H1 (cell line): Measurements from ENCODE around the gene POGZ. TPM values are rescaled to one million over a fixed set of nuclear protein-coding genes. Genes with fewer than 3 reads are reported as not detected.

Experiments used
- CTCF ChIA-PET: fragments of 300-600 bp; sonication (Branson Sonifier 250); formaldehyde crosslinking; loops from one replicate; lab custom pipeline; 2021; ENCODE audit not compliant: partially characterized antibody; lab: Charles Lee
- POLR2A ChIA-PET: fragments of 300-600 bp; sonication (Branson Sonifier 250); formaldehyde crosslinking; loops from one replicate; lab custom pipeline; 2021; ENCODE audit warnings: inconsistent platforms; ENCODE audit not compliant: partially characterized antibody; lab: Charles Lee
- DNase-seq, 2 experiments: peaks; one replicate each; pipeline versions ENCODE4 v3.0.0 to v3.0.0-alpha.2; 2010 to 2022; ENCODE audit warnings: low spot score in 2 of 2, low read depth in 1 of 2, mixed read lengths in 1 of 2
- FAIRE-seq: peaks from 2 replicates; lab custom pipeline; 2011; peaks lifted over from hg19 to GRCh38; lab: Jason Lieb, UNC
- H2AFZ ChIP-seq: 2 replicates; pipeline ENCODE4 v1.8.1; 2012; ENCODE audit warnings: low read length, inconsistent platforms
- H2AK5ac ChIP-seq: 2 replicates; pipeline ENCODE4 v1.6.1; 2013; ENCODE audit warnings: low read depth, low read length
- H2BK120ac ChIP-seq: replicated peaks from 2 replicates; pipeline ENCODE3; 2013; ENCODE audit warnings: low read depth, low read length, inconsistent platforms
- H2BK12ac ChIP-seq: 2 replicates; pipeline ENCODE4 v1.6.1; 2013; ENCODE audit warnings: low read depth, low read length
- H2BK15ac ChIP-seq: 2 replicates; pipeline ENCODE4 v1.6.1; 2013; ENCODE audit warnings: low read length
- H2BK20ac ChIP-seq: 2 replicates; pipeline ENCODE4 v1.6.1; 2013; ENCODE audit warnings: low read length
- H2BK5ac ChIP-seq: 2 replicates; pipeline ENCODE4 v1.6.1; 2013; ENCODE audit warnings: low read depth, low read length
- H3K14ac ChIP-seq: 2 replicates; pipeline ENCODE4 v1.6.1; 2013; ENCODE audit warnings: inconsistent platforms; ENCODE audit not compliant: insufficient read length
- H3K18ac ChIP-seq: 2 replicates; pipeline ENCODE4 v1.6.1; 2013; ENCODE audit warnings: low read length; ENCODE audit errors: extremely low read depth
- H3K23ac ChIP-seq: 2 replicates; pipeline ENCODE4 v1.6.1; 2013; ENCODE audit warnings: inconsistent platforms; ENCODE audit not compliant: insufficient read length
- H3K23me2 ChIP-seq: 2 replicates; pipeline ENCODE4 v1.6.1; 2013; ENCODE audit warnings: low read depth, low read length
- H3K27ac ChIP-seq: 2 replicates; pipeline ENCODE4 v1.6.1; 2011; ENCODE audit warnings: low read depth, low read length, inconsistent platforms
- H3K27me3 ChIP-seq, 4 experiments: replicated peaks in 1 of 4; 1 replicate in 1 of 4; 2 replicates in 3 of 4; pipeline versions ENCODE4 v1.6.1 to v1.8.1; 2011 to 2013; ENCODE audit warnings: low read length in 3 of 4, mild to moderate bottlenecking in 3 of 4, inconsistent platforms in 2 of 4, mixed read lengths in 2 of 4, moderate library complexity in 1 of 4; ENCODE audit not compliant: control insufficient read depth in 3 of 4, insufficient read depth in 3 of 4; ENCODE audit errors: extremely low read depth in 1 of 4
- H3K36me3 ChIP-seq, 4 experiments: 2 replicates each; pipeline versions ENCODE4 v1.6.1 to v1.8.1; 2011 to 2013; ENCODE audit warnings: mild to moderate bottlenecking in 4 of 4, low read length in 3 of 4, moderate library complexity in 2 of 4, control low read depth in 1 of 4, inconsistent platforms in 1 of 4; ENCODE audit not compliant: insufficient read depth in 4 of 4, control insufficient read depth in 2 of 4
- H3K4ac ChIP-seq: replicated peaks from 2 replicates; pipeline ENCODE3; 2013; ENCODE audit warnings: low read length, low read depth, mixed read lengths, inconsistent platforms; ENCODE audit not compliant: insufficient read length
- H3K4me1 ChIP-seq, 4 experiments: replicated peaks in 1 of 4; 1 replicate in 1 of 4; 2 replicates in 3 of 4; pipeline versions ENCODE4 v1.6.1 to v1.8.1; 2011 to 2013; ENCODE audit warnings: low read length in 3 of 4, inconsistent platforms in 2 of 4, mixed read lengths in 1 of 4; ENCODE audit not compliant: insufficient read depth in 4 of 4, control insufficient read depth in 3 of 4
- H3K4me2 ChIP-seq, 2 experiments: 2 replicates each; pipeline versions ENCODE4 v1.6.1 to v1.8.1; 2011 to 2013; ENCODE audit warnings: low read depth in 2 of 2, low read length in 2 of 2, control low read depth in 1 of 2, inconsistent platforms in 1 of 2, mild to moderate bottlenecking in 1 of 2; ENCODE audit not compliant: insufficient read depth in 1 of 2
- H3K4me3 ChIP-seq, 4 experiments: fragments of 200-600, 300-600 bp in 1 of 4; sonication (generic), shearing (Covaris generic), sonication (Bioruptor Twin) in 1 of 4; 2 replicates each; pipeline versions ENCODE4 v1.5.1 to v1.8.1; 2011 to 2016; ENCODE audit warnings: low read length in 4 of 4, low read depth in 3 of 4, control low read depth in 2 of 4, inconsistent platforms in 2 of 4, mild to moderate bottlenecking in 2 of 4, mixed read lengths in 1 of 4, moderate library complexity in 1 of 4; ENCODE audit not compliant: insufficient read depth in 2 of 4; ENCODE audit errors: extremely low read depth in 1 of 4
- H3K56ac ChIP-seq: replicated peaks from 2 replicates; pipeline ENCODE3; 2013; ENCODE audit warnings: low read depth, mild to moderate bottlenecking, mixed read lengths, low read length, inconsistent platforms; ENCODE audit not compliant: insufficient read length
- H3K79me1 ChIP-seq: 2 replicates; pipeline ENCODE4 v1.6.1; 2013; ENCODE audit warnings: low read depth, low read length, control low read depth
- H3K79me2 ChIP-seq, 2 experiments: 2 replicates each; pipeline versions ENCODE4 v1.6.1 to v1.8.1; 2012 to 2013; ENCODE audit warnings: low read length in 2 of 2, mild to moderate bottlenecking in 2 of 2, inconsistent platforms in 1 of 2; ENCODE audit not compliant: insufficient read depth in 2 of 2, control insufficient read depth in 1 of 2
- H3K9ac ChIP-seq, 4 experiments: replicated peaks in 1 of 4; 1 replicate in 1 of 4; 2 replicates in 3 of 4; pipeline versions ENCODE4 v1.6.1 to v1.8.1; 2011 to 2013; ENCODE audit warnings: low read depth in 3 of 4, low read length in 3 of 4, control low read depth in 2 of 4, mild to moderate bottlenecking in 2 of 4, moderate library complexity in 2 of 4, inconsistent platforms in 1 of 4; ENCODE audit errors: extremely low read depth in 1 of 4
- H3K9me3 ChIP-seq, 2 experiments: 2 replicates each; pipeline versions ENCODE4 v1.6.1 to v1.8.1; 2012 to 2013; ENCODE audit warnings: mild to moderate bottlenecking in 2 of 2, moderate library complexity in 2 of 2, control low read depth in 1 of 2, inconsistent platforms in 1 of 2, low read depth in 1 of 2, low read length in 1 of 2, mixed read lengths in 1 of 2; ENCODE audit not compliant: insufficient read depth in 2 of 2
- H4K20me1 ChIP-seq, 2 experiments: replicated peaks in 1 of 2; 2 replicates each; pipeline versions ENCODE3 to v1.8.1; 2011 to 2013; ENCODE audit warnings: inconsistent platforms in 2 of 2, low read length in 2 of 2, mild to moderate bottlenecking in 1 of 2; ENCODE audit not compliant: insufficient read depth in 2 of 2, control insufficient read depth in 1 of 2
- H4K5ac ChIP-seq: 2 replicates; pipeline ENCODE4 v1.6.1; 2013; ENCODE audit warnings: low read length, low read depth, mixed read lengths, inconsistent platforms; ENCODE audit not compliant: insufficient read length
- H4K8ac ChIP-seq: 2 replicates; pipeline ENCODE4 v1.8.0; 2013; ENCODE audit warnings: mild to moderate bottlenecking, moderate library complexity, low read length, inconsistent platforms; ENCODE audit not compliant: insufficient read depth; ENCODE audit errors: extremely low read depth
- H4K91ac ChIP-seq: replicated peaks from 2 replicates; pipeline ENCODE3; 2013; ENCODE audit warnings: low read length, mixed read lengths, inconsistent platforms; ENCODE audit not compliant: insufficient read length
- BCL11A ChIP-seq, 2 experiments: IDR thresholded peaks; one replicate each; pipeline ENCODE4 v1.6.1; 2011; ENCODE audit warnings: low read depth in 2 of 2, low read length in 2 of 2, mild to moderate bottlenecking in 2 of 2
- CREB1 ChIP-seq: IDR thresholded peaks from 2 replicates; pipeline ENCODE4 v1.6.1; 2012; ENCODE audit warnings: inconsistent platforms
- CTBP2 ChIP-seq: IDR thresholded peaks from 2 replicates; pipeline ENCODE4 v1.7.0; 2011; ENCODE audit warnings: borderline replicate concordance, mild to moderate bottlenecking, moderate library complexity, mixed read lengths, low read length; ENCODE audit not compliant: insufficient read depth, insufficient read length
- MAFK ChIP-seq: IDR thresholded peaks from 2 replicates; pipeline ENCODE4 v1.6.1; 2012; ENCODE audit warnings: low read depth, mild to moderate bottlenecking, improper control_type of control experiment, low read length
- PHF8 ChIP-seq: fragments of 200-600 bp; sonication (generic); conservative IDR thresholded peaks from 2 replicates; pipeline ENCODE4 v1.7.1; 2012; ENCODE audit warnings: low read depth, mild to moderate bottlenecking, inconsistent platforms, low read length, moderate library complexity
- POLR2A ChIP-seq, 2 experiments: IDR thresholded peaks; 1 replicate in 1 of 2; 2 replicates in 1 of 2; pipeline ENCODE4 v1.6.1; 2011; ENCODE audit warnings: low read depth in 2 of 2, low read length in 2 of 2, mild to moderate bottlenecking in 2 of 2; ENCODE audit errors: control extremely low read depth in 1 of 2
- SP2 ChIP-seq: IDR thresholded peaks from 2 replicates; pipeline ENCODE4 v1.6.1; 2012; ENCODE audit warnings: mild to moderate bottlenecking, low read length, inconsistent platforms
- WGBS, 2 experiments: shearing (Covaris generic) in 1 of 2; methylation state at CpG; one replicate each; pipeline versions ENCODE4 v1.1.6 to v1.1.7; 2013 to 2015; ENCODE audit warnings: low lambda C conversion rate in 2 of 2, mixed read lengths in 2 of 2, inconsistent platforms in 1 of 2, low coverage in 1 of 2, missing lambda C conversion rate in 1 of 2; ENCODE audit not compliant: insufficient replicate concordance in 2 of 2, insufficient coverage in 1 of 2, insufficient read length in 1 of 2; ENCODE audit errors: extremely low coverage in 1 of 2, missing lambda C conversion rate in 1 of 2; 5-methylcytosine and 5-hydroxymethylcytosine counted together
- polyA plus RNA-seq, 7 experiments: library from polyadenylated mRNA; depleted of rRNA in 3 of 7; stranded (reverse) in 5 of 7; unstranded in 2 of 7; fragments of >200 nt in 5 of 7; fragments of 200-250 nt in 2 of 7; gene quantifications; 1 replicate in 5 of 7; 2 replicates in 1 of 7; 4 replicates in 1 of 7; pipeline versions ENCODE4 v1.2.1 to v1.2.3, GENCODE V29; 2011 to 2013; ENCODE audit warnings: missing spikeins in 2 of 7, mixed read lengths in 2 of 7
- total RNA-seq: library from RNA; stranded (reverse); fragmentation: NEBNext Ultra II Directional; extraction: Animal tissue kit (Norgen Biotek cat#: 25700); gene quantifications from 2 replicates; pipeline ENCODE4 v1.2.1, GENCODE V29; 2021

The POGZ gene
- total and polyA plus RNA-seq, 2 of the 8 experiments (the other 6 are each of a cell fraction or from before 2014, with no cell fraction given) = 66.4 to 105 TPM

- no peak for FAIRE-seq
- no peak overlapping the region for H2BK5ac ChIP-seq
- H3K9ac ChIP-seq = no peak overlapping the region
- H2BK15ac ChIP-seq = no peak overlapping the region
- no peaks in the 10 kb centered on the region for H3K9me3 ChIP-seq
- WGBS, 2 experiments = 94% methylated on average over 3 of the region's 3 CpGs; no CpG with 5 or more reads in 1 of the 2 experiments
- DNase-seq = no peak
- no peak overlapping the region for H3K4me2 ChIP-seq
- no peak overlapping the region for H4K5ac ChIP-seq
- ChIA-PET POLR2A (interaction anchor here (0.6 kb wide), 1 partner anchor 58 kb away, joined by 3 read pairs; no protein-coding TSS in a partner anchor), CTCF (interaction anchor here (0.8 to 1.3 kb wide), 4 partner anchors 19 to 357 kb away, joined by 3 read pairs; no protein-coding TSS in a partner anchor)
- no peak overlapping the region for H2AK5ac ChIP-seq
- no peak overlapping the region for H4K91ac ChIP-seq
- H3K14ac ChIP-seq = no peak overlapping the region
- no peaks in the 10 kb centered on the region for H3K79me2 ChIP-seq
- no peak overlapping the region for H4K8ac ChIP-seq
- H3K36me3 ChIP-seq = no peaks in the 10 kb centered on the region
- no peak overlapping the region for H2BK12ac ChIP-seq
- H3K23ac ChIP-seq = no peak overlapping the region
- no peak overlapping the region for H3K18ac ChIP-seq
- no peaks in the 10 kb centered on the region for H4K20me1 ChIP-seq
- no peaks in the 10 kb centered on the region for H3K27me3 ChIP-seq
- no peak overlapping the region for H2AFZ ChIP-seq
- no peak overlapping the region for H2BK20ac ChIP-seq
- no peak overlapping the region for H3K4ac ChIP-seq
- H2BK120ac ChIP-seq = no peak overlapping the region
- no peak overlapping the region for H3K56ac ChIP-seq
- no peak overlapping the region for H3K27ac ChIP-seq
- H3K4me3 ChIP-seq = no peak overlapping the region
- peaks cover 2% of the 10 kb centered on the region; the same call in 1 of the 2 replicates for H3K23me2 ChIP-seq
- H3K4me1 ChIP-seq = peaks cover 0 to 4% (median 2%) of the 10 kb centered on the region in 4 experiments; a peak in 2 of 7 replicates
- no peaks in the 10 kb centered on the region for H3K79me1 ChIP-seq
- no peak for TF ChIP-seq CREB1
- no peak for TF ChIP-seq BCL11A (IDR thresholded peaks at IDR 0.05; ENCODE audit: low read depth in 2 of 2, low read length in 2 of 2)
- no peak for TF ChIP-seq CTBP2
- no peak for TF ChIP-seq POLR2A (IDR thresholded peaks at IDR 0.05; ENCODE audit: control extremely low read depth in 1 of 2, low read depth in 2 of 2, low read length in 2 of 2)
- no peak for TF ChIP-seq PHF8
- TF ChIP-seq SP2 = no peak
- TF ChIP-seq MAFK = no peak
Observed at GRCh38 chr1:151377150-151377884, 82.0 kb downstream of the POGZ start.
